Tibial nerve (tissue), 3 donors: Measurements from ENCODE around the gene TMEM132D.

Experiments
- POLR2A ChIP-seq, 2 donors: fragments of 450-650 bp; IDR thresholded peaks; one replicate each; pipeline ENCODE4 v1.6.1; 2017; ENCODE audit warnings: antibody characterized with exemption in 2 of 2, mild to moderate bottlenecking in 2 of 2, moderate library complexity in 2 of 2
- TF ChIP-seq, protein P1 (sequence below), 5 experiments: fragments of 200-600 bp in 3 of 5; fragments of 450-650 bp in 2 of 5; sonication (generic) in 3 of 5; IDR thresholded peaks; one replicate each; pipeline ENCODE4 v1.5.1; 2016 to 2019; ENCODE audit warnings: antibody characterized with exemption in 5 of 5, mild to moderate bottlenecking in 3 of 5, moderate library complexity in 2 of 5

- TF ChIP-seq, protein P1, sequence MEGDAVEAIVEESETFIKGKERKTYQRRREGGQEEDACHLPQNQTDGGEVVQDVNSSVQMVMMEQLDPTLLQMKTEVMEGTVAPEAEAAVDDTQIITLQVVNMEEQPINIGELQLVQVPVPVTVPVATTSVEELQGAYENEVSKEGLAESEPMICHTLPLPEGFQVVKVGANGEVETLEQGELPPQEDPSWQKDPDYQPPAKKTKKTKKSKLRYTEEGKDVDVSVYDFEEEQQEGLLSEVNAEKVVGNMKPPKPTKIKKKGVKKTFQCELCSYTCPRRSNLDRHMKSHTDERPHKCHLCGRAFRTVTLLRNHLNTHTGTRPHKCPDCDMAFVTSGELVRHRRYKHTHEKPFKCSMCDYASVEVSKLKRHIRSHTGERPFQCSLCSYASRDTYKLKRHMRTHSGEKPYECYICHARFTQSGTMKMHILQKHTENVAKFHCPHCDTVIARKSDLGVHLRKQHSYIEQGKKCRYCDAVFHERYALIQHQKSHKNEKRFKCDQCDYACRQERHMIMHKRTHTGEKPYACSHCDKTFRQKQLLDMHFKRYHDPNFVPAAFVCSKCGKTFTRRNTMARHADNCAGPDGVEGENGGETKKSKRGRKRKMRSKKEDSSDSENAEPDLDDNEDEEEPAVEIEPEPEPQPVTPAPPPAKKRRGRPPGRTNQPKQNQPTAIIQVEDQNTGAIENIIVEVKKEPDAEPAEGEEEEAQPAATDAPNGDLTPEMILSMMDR (IDR thresholded peaks at IDR 0.05) = no peak
- TF ChIP-seq POLR2A (IDR thresholded peaks at IDR 0.05) = no peak
Measured at GRCh38 chr12:129629901-129630300, 273.9 kb downstream of the TMEM132D start.
